MCF 10A (cell line): ENCODE measurements around the gene P3H1. TPM values are rescaled to one million over a fixed set of nuclear protein-coding genes. Genes with fewer than 3 reads are reported as not detected.

ENCODE experiments used
- BruUV-seq: library from RNA; stranded (reverse); fragments of 400-500 nt; replicated peaks from 2 replicates; lab custom pipeline; 2021; lab: Mats Ljungman, UMichigan
- CTCF ChIA-PET: fragments of 300-600 bp; sonication (Branson Sonifier 250); formaldehyde crosslinking; extraction: SDS; loops from one replicate; lab custom pipeline; 2021; ENCODE audit warnings: antibody characterized with exemption, inconsistent platforms; lab: Yijun Ruan, JAX
- POLR2A ChIA-PET: fragments of 300-600, 350-650 bp; sonication (Branson Sonifier 250); formaldehyde crosslinking; extraction: SDS; loops from one replicate; lab custom pipeline; 2020; ENCODE audit warnings: antibody characterized with exemption, inconsistent platforms; lab: Yijun Ruan, JAX
- DNase-seq: peaks from one replicate; pipeline ENCODE4 v3.0.0-alpha.2; 2018; ENCODE audit not compliant: unreplicated experiment
- H3K27ac Mint-ChIP-seq: one replicate; pipeline ENCODE4 v1.8.0; 2022; ENCODE audit warnings: mild to moderate bottlenecking, low read depth, mixed read lengths; ENCODE audit not compliant: unreplicated experiment
- H3K27me3 Mint-ChIP-seq: one replicate; pipeline ENCODE4 v1.8.0; 2022; ENCODE audit warnings: mixed read lengths; ENCODE audit not compliant: insufficient read depth, unreplicated experiment
- H3K36me3 Mint-ChIP-seq: one replicate; pipeline ENCODE4 v1.8.0; 2022; ENCODE audit warnings: mild to moderate bottlenecking, moderate library complexity, mixed read lengths; ENCODE audit not compliant: insufficient read depth, unreplicated experiment
- H3K4me1 Mint-ChIP-seq: one replicate; pipeline ENCODE4 v1.8.0; 2022; ENCODE audit warnings: mixed read lengths; ENCODE audit not compliant: insufficient read depth, unreplicated experiment
- H3K4me3 Mint-ChIP-seq: one replicate; pipeline ENCODE4 v1.8.0; 2022; ENCODE audit warnings: mild to moderate bottlenecking, moderate library complexity, mixed read lengths; ENCODE audit not compliant: unreplicated experiment
- H3K9me3 Mint-ChIP-seq: one replicate; pipeline ENCODE4 v1.8.0; 2022; ENCODE audit warnings: mixed read lengths; ENCODE audit not compliant: unreplicated experiment
- intact Hi-C: fragments of 100-400 bp; cut with micrococcal nuclease; formaldehyde crosslinking; loops from 2 replicates; pipeline ENCODE4 v1.14.1; 2022
- total RNA-seq: library from RNA; stranded (reverse); gene quantifications from 2 replicates; pipeline ENCODE4 v1.2.3, GENCODE V29; 2022
- TF ChIP-seq, protein P1 (sequence below): fragments of 200-600 bp; IDR thresholded peaks from one replicate; pipeline ENCODE4 v1.8.0; 2022; ENCODE audit warnings: antibody characterized with exemption, mild to moderate bottlenecking; ENCODE audit not compliant: unreplicated experiment

The P3H1 gene
- total RNA-seq, 1 experiment from 2014 or later: 36.1 TPM

DNA sequence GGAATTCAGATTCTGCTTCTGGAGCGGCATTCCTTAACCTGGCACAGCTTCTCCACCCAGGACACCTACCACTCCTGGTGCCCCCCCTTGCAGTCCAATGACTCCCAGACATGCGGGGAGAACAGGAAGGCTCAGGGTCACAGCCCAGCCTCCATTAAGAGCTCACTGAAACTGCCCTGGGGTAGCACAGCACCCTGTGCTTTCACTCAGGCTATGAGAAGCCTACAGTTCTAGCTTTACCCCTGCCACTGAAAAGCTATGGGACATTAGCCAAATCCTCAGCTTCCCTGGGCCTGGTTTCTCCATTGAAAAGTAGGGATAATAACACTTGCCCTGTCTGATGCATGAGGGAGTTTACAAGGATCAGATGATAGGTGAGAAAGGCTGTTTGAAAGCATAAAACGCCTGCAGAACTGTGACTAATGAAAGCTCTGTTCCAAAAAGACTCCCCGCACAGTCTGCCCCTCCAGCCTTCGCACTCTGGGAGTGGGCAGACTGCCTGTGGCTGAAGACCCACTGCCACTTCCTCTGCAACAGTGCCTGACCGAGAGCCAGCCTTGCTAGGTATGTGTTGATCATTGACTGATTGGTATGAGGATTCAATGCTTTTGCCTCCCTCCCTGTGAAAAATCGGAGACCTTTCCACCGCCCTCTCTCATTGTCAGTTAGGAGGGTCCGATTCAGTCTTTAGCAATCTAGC is 24.1 kb downstream of the P3H1 start:
- no TSS peak for BruUV-seq
- POLR2A ChIA-PET: interaction anchor here (0.6 to 2.9 kb wide), 12 partner anchors 9 to 130 kb away, joined by 3 to 30 read pairs (median 5); partner anchors contain the start of genes C1orf50, P3H1, PPIH and YBX1
- Mint-ChIP-seq H3K4me3 (no peak overlapping the region), H3K9me3 (no peaks in the 10 kb centered on the region), H3K4me1 (peaks cover 11% of the 10 kb centered on the region), H3K36me3 (peaks cover 19% of the 10 kb centered on the region), H3K27ac (peak overlapping the region; percentile 5), H3K27me3 (no peaks in the 10 kb centered on the region)
- CTCF ChIA-PET: interaction anchor here (0.5 to 1.4 kb wide), 6 partner anchors 9 to 117 kb away, joined by 3 to 10 read pairs (median 4); partner anchors contain the start of genes C1orf50 and P3H1
- no peak for DNase-seq
- intact Hi-C loops: no loop called here
- TF ChIP-seq, protein P1, sequence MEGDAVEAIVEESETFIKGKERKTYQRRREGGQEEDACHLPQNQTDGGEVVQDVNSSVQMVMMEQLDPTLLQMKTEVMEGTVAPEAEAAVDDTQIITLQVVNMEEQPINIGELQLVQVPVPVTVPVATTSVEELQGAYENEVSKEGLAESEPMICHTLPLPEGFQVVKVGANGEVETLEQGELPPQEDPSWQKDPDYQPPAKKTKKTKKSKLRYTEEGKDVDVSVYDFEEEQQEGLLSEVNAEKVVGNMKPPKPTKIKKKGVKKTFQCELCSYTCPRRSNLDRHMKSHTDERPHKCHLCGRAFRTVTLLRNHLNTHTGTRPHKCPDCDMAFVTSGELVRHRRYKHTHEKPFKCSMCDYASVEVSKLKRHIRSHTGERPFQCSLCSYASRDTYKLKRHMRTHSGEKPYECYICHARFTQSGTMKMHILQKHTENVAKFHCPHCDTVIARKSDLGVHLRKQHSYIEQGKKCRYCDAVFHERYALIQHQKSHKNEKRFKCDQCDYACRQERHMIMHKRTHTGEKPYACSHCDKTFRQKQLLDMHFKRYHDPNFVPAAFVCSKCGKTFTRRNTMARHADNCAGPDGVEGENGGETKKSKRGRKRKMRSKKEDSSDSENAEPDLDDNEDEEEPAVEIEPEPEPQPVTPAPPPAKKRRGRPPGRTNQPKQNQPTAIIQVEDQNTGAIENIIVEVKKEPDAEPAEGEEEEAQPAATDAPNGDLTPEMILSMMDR: no peak

DNA sequence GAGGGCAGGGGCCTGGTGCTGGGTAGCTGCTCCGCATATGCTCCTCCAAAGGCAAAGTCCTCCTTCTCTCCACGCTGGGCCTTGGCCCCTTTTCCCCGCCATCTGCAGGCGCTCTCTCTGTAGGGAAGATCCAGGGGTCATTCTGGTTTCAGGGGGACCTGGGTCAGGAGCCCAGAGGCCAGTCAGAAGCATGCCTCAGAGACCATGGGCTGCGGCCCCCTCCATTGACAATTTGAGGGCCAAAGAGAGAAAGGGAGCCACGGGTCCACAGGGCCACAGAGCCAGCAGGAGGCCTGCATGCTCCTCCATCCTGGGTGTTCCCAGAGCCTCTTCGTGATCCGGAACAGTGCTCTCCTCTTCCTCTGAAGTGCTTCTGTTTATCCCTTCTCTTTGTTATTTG is 24.7 kb downstream of the P3H1 start:
- POLR2A ChIA-PET: interaction anchor here (0.6 to 2.9 kb wide), 5 partner anchors 9 to 129 kb away, joined by 4 to 30 read pairs (median 5); partner anchors contain the start of genes C1orf50 and P3H1
- intact Hi-C loops: no loop called here
- Mint-ChIP-seq H3K27me3 (no peaks in the 10 kb centered on the region), H3K36me3 (peaks cover 19% of the 10 kb centered on the region), H3K4me1 (peaks cover 15% of the 10 kb centered on the region), H3K4me3 (no peak overlapping the region), H3K27ac (peak overlapping the region; percentile 5), H3K9me3 (no peaks in the 10 kb centered on the region)
- no TSS peak for BruUV-seq
- CTCF ChIA-PET: interaction anchor here (1.3 kb wide), 1 partner anchor 15 kb away, joined by 3 read pairs; no protein-coding TSS in a partner anchor
- DNase-seq: no peak
- TF ChIP-seq, protein P1: no peak

DNA sequence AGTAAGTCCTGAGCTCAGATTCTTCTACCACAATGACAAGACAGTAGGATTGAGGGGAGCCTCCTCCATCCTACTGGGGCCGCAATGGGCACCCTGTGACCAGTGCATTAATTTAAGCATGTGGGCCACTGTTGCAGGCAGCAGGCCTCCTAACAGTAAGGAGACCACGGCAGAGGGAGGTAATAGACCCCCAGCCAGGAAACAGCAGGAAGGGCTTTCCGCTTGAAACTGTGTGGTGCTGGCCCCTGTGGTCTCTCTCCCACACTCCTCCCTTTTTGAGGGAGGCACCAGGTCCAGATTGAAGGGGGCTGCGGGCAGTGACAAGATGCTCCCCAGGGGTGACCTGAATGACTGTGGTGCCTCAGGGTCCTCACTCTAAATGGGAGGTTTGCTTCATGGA is 25.1 kb downstream of the P3H1 start:
- no peaks in the 10 kb centered on the region for H3K27me3 Mint-ChIP-seq
- CTCF ChIA-PET: no interaction called here
- peaks cover 17% of the 10 kb centered on the region for H3K4me1 Mint-ChIP-seq
- H3K9me3 Mint-ChIP-seq: no peaks in the 10 kb centered on the region
- no TSS peak for BruUV-seq
- DNase-seq: no peak
- H3K36me3 Mint-ChIP-seq: peaks cover 16% of the 10 kb centered on the region
- intact Hi-C loops: no loop called here
- POLR2A ChIA-PET: interaction anchor here (0.6 kb wide), 1 partner anchor 130 kb away, joined by 4 read pairs; no protein-coding TSS in a partner anchor
- TF ChIP-seq, protein P1: no peak
- no peak overlapping the region for H3K27ac Mint-ChIP-seq
- H3K4me3 Mint-ChIP-seq: no peak overlapping the region

DNA sequence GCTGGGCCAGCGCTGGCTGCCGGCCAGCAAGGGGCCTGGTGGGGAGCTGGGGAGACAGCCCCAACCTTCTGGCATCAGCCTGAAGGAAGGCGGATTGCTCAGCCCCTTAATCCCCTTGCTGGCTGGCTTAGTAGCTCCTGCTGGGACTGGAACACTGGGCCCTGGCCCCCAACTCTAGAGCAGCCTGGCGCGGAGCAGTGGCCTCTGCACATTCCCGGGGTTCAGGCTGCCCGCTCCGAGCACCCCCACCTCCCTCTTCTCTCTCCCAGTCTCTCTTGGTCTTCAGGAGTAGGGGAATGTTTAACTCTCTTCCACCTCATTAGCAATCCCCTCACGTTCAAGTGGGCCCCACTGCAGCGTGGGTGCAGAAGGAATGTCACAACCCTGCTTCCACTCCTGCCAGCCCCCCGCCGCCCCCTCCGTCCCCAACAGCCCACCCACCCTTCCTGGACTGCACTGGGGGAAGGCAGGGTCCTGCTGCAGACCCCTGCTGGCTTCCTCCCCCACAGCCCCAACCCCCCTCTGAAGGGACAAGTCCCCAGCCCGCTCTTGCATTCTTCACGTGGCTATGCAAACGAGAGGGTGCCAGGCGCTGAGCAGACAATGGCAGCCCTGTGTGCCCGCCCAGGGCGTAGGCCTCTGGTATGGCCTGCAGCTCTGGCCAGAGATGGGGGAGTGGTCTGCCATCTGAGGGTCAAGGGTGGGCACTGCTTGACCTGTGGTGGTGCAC is 25.8 kb downstream of the P3H1 start:
- Mint-ChIP-seq H3K27ac (no peak overlapping the region), H3K4me1 (peaks cover 17% of the 10 kb centered on the region), H3K27me3 (no peaks in the 10 kb centered on the region), H3K36me3 (peaks cover 9% of the 10 kb centered on the region), H3K4me3 (no peak overlapping the region), H3K9me3 (no peaks in the 10 kb centered on the region)
- intact Hi-C loops: no loop called here
- no TSS peak for BruUV-seq
- TF ChIP-seq, protein P1: no peak
- no peak for DNase-seq
- ChIA-PET POLR2A (interaction anchor here (0.7 to 1.4 kb wide), 3 partner anchors 58 to 207 kb away, joined by 3 to 4 read pairs (median 4); partner anchors contain the start of gene YBX1), CTCF (interaction anchor here (1.5 kb wide), 1 partner anchor 12 kb away, joined by 4 read pairs; no protein-coding TSS in a partner anchor)
